HG02798 (cell line): ENCODE data around the gene ZNF385C.

Experiments used
- ATAC-seq: cut with Tn5 transposase; IDR thresholded peaks from one replicate; pipeline ENCODE4 v1.9.1; 2021; ENCODE audit warnings: mild to moderate bottlenecking; ENCODE audit not compliant: unreplicated experiment, poor library complexity

ZNF385C gene

GRCh38 chr17:42000413-42001133 is 97.7 kb downstream of the ZNF385C start:
- ATAC-seq: no peak

- ATAC-seq: no peak
Observed at GRCh38 chr17:41998497-41998896, 99.8 kb downstream of the ZNF385C start.

GRCh38 chr17:41996855-41997164 is 101.5 kb downstream of the ZNF385C start:
- ATAC-seq: no peak

GRCh38 chr17:41992576-41992975 is 105.7 kb downstream of the ZNF385C start:
- ATAC-seq: no peak

- no peak for ATAC-seq
Observed at GRCh38 chr17:41989702-41990419, 108.4 kb downstream of the ZNF385C start.

- ATAC-seq: no peak
Observed at GRCh38 chr17:41988418-41988817, 109.9 kb downstream of the ZNF385C start.

DNA sequence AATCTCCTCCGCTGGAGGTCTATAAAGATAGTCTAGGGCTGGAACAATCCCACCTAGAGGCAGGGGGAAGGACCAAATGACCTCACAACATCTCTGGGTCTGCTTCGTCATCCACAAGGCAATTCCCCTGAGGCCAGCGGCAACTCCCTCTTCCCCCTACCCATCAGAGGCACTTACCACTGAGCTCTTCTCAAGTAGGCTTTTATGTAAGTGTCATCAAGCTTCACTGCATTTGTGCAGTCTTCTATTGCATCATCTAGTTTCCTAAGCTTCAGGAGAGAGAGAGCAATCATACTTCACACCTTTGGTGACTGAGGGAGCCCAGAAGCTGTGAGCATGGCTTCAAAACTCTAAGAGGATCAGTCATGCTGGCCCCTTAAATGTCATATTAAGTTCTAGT is 110.6 kb downstream of the ZNF385C start:
- ATAC-seq: no peak

DNA sequence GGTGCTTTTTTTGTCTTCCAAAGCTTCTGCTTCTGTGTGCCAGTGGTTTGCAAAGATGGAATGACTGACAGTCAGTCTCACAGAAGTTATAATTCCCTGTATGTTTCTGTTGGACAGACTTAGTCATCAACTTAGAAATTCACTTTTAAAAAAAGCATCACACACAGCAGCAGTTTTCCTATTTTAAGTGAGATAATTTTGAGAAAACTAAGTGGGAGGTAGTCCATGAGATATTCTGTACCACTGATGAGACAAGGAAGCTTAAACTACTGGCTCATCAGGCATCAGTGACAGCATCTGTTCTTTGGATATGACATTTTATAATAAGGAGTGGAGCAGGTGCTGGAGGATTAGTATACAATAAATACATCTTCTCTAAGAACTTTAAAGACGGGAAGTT is 111.6 kb downstream of the ZNF385C start:
- no peak for ATAC-seq

GRCh38 chr17:41985919-41986318 is 112.4 kb downstream of the ZNF385C start:
- ATAC-seq: no peak

DNA sequence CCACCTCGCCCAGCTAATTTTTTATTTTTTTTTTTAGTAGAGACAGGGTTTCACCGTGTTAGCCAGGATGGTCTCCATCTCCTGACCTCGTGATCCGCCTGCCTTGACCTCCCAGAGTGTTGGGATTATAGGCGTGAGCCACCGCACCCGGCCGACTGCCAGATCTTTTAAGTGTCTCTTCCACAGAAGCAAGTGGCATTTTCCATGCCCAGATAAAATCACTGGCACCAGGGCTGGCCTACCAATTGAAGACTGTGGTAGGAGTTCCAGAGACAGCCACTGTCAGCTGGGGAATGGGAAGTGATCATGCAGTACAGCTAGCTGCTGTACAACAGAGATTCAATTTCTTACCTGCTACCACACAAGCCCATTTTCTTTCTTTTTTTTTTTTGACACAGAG is 113.8 kb downstream of the ZNF385C start:
- ATAC-seq: no peak

DNA sequence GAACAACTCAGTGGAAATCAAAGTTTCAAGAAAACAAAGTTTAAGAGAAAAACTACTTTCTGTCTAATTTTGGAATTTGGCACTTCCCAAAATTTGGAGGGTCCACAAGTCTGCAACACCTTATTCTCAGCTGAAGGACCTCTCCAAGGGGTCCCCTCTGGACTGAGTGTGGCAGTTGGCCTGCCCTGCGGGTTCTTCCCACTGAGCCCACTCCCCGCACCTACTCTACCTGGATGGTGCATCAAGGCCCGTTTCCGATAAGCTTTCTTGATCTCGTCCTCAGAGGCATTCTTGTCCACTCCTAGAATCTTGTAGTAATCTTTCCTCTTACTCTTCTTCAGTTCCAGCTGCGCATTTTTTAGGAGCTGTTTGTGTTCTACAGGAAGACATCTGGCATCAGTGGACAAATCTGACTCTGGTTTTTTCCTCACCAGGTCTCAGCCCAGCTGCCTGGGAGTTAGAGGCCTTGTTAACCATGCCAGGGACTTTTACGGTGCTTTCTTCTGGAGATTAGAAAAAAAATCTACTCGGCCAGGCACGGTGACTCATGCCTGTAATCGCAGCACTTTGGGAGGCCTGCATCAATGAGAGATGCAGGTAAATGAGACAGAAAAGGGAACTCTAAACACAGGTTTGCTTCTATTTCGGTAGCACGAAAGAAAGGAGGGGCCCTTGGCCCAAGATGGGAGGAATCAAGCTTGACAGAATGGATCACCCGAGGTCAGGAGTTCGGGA is 116.1 kb downstream of the ZNF385C start:
- no peak for ATAC-seq

DNA sequence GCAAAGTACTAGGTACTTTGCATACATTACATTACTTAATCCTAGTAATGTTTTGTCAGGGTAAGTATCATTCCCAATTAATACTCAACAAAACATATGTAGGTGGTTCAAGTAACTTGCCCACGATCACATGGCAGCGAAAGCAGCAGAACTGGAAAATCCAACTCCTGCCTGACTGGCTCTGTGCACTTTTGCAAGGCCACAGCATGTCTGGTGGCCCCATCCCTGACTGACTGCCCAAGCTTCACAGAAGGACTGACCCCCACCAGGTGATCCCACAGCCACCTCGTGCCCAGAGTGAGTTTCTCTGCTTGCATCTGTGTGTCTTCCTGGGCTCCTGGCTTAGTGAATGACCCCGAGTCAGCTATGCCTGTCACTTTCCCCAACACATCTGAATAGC is 120.3 kb downstream of the ZNF385C start:
- ATAC-seq: no peak

- no peak for ATAC-seq
Observed at GRCh38 chr17:41976142-41976768, 122.0 kb downstream of the ZNF385C start.
